T47D (cell line): ENCODE results near the gene C1QL1.

Source experiments
- DNase-seq, 2 experiments: peaks; one replicate each; pipeline versions ENCODE4 v3.0.0 to v3.0.0-alpha.2; 2011 to 2012; ENCODE audit warnings: low read depth in 1 of 2, low spot score in 1 of 2
- JUND ChIP-seq: IDR thresholded peaks from 2 replicates; pipeline ENCODE4 v1.6.1; 2012; ENCODE audit warnings: low read depth
- in situ Hi-C: cut with HindIII; loops from 2 replicates; pipeline ENCODE4 v1.10.0; 2016; ENCODE audit warnings: low sequenced_read_pairs, low pct_unique_long_range_greater_than_20kb

Gene C1QL1

GRCh38 chr17:44911133-44912001, 56.7 kb downstream of the C1QL1 start:
- in situ Hi-C loops, result no loop called here
- no peak for TF ChIP-seq JUND
- peak in 1 of 2 experiments; percentile 61 for DNase-seq

GRCh38 chr17:44910231-44911106, 57.6 kb downstream of the C1QL1 start:
- in situ Hi-C loops, result no loop called here
- no peak for TF ChIP-seq JUND
- DNase-seq, result no peak
